ENCODE data around the gene PPM1J. TPM values are rescaled to one million over a fixed set of nuclear protein-coding genes. Genes with fewer than 3 reads are reported as not detected.
A peak's percentile ranks its signal among the peaks of the same experiment; 100 is the strongest.

PPM1J gene
- total RNA-seq, 1 donor from 2014 or later, result 1.6 TPM

DNA sequence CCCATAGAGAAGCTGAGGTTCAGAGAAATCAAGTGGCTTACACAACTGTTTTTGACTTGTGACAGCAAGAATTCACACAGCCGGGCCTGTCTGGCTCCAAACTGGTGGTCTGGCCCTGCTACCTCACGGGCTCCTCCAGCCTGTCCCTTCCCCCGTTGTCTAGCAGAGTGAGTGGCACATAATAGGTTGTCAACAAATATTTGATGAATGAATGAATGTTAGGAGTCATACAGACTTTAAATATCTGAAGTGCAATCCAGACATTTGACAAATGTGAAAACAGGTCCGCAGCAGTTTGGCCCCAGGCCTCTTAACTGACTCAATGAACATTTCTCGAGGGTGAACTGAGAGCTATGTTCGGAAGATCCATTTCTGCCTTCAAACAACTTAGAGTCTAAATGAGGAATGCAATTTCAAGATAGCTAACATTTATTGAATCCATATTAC lies 7.1 kb downstream of the PPM1J start:
- Mint-ChIP-seq H3K4me3 (ENCODE audit: unreplicated experiment) (peak overlapping the region; percentile 95), H3K27ac (ENCODE audit: unreplicated experiment) (peak overlapping the region; percentile 90), H3K4me1 (ENCODE audit: unreplicated experiment) (peaks cover 45% of the 10 kb centered on the region), H3K9me3 (ENCODE audit: unreplicated experiment) (no peaks in the 10 kb centered on the region), H3K36me3 (ENCODE audit: low read depth, unreplicated experiment) (peaks cover 21% of the 10 kb centered on the region), H3K27me3 (ENCODE audit: unreplicated experiment) (peaks cover 28% of the 10 kb centered on the region)
- no peak for TF ChIP-seq CTCF (IDR thresholded peaks at IDR 0.05; ENCODE audit: unreplicated experiment)
- DNase-seq (ENCODE audit: low spot score), result no peak

- DNase-seq (ENCODE audit: low spot score), result peak; percentile 93
- Mint-ChIP-seq H3K27ac (ENCODE audit: unreplicated experiment) (peak overlapping the region; percentile 90), H3K4me3 (ENCODE audit: unreplicated experiment) (peak overlapping the region; percentile 95), H3K36me3 (ENCODE audit: low read depth, unreplicated experiment) (peaks cover 27% of the 10 kb centered on the region), H3K27me3 (ENCODE audit: unreplicated experiment) (peaks cover 27% of the 10 kb centered on the region), H3K9me3 (ENCODE audit: unreplicated experiment) (no peaks in the 10 kb centered on the region), H3K4me1 (ENCODE audit: unreplicated experiment) (peaks cover 50% of the 10 kb centered on the region)
- peak; percentile 76 for TF ChIP-seq CTCF (IDR thresholded peaks at IDR 0.05; ENCODE audit: unreplicated experiment)
Measured at GRCh38 chr1:112707221-112708001, 7.7 kb downstream of the PPM1J start.

GRCh38 chr1:112706505-112707220 lies 8.5 kb downstream of the PPM1J start, which contains the start of gene RHOC:
RHOC (minus strand) TSS chr1:112707127; CDS start chr1:112703799, 3,328 bp downstream.
- Mint-ChIP-seq H3K27me3 (ENCODE audit: unreplicated experiment) (peaks cover 29% of the 10 kb centered on the region), H3K9me3 (ENCODE audit: unreplicated experiment) (no peaks in the 10 kb centered on the region), H3K36me3 (ENCODE audit: low read depth, unreplicated experiment) (peaks cover 35% of the 10 kb centered on the region), H3K4me3 (ENCODE audit: unreplicated experiment) (peak within 1 kb of the TSS; percentile 100), H3K27ac (ENCODE audit: unreplicated experiment) (peak within 1 kb of the TSS; percentile 91), H3K4me1 (ENCODE audit: unreplicated experiment) (peaks cover 56% of the 10 kb centered on the region)
- TF ChIP-seq CTCF (IDR thresholded peaks at IDR 0.05; ENCODE audit: unreplicated experiment), result no peak
- DNase-seq (ENCODE audit: low spot score), result peak; percentile 73

- no peak for TF ChIP-seq CTCF (IDR thresholded peaks at IDR 0.05; ENCODE audit: unreplicated experiment)
- Mint-ChIP-seq H3K27me3 (ENCODE audit: unreplicated experiment) (peaks cover 27% of the 10 kb centered on the region), H3K4me1 (ENCODE audit: unreplicated experiment) (peaks cover 60% of the 10 kb centered on the region), H3K4me3 (ENCODE audit: unreplicated experiment) (peak overlapping the region; percentile 100), H3K36me3 (ENCODE audit: low read depth, unreplicated experiment) (peaks cover 39% of the 10 kb centered on the region), H3K9me3 (ENCODE audit: unreplicated experiment) (no peaks in the 10 kb centered on the region), H3K27ac (ENCODE audit: unreplicated experiment) (peak overlapping the region; percentile 91)
- DNase-seq (ENCODE audit: low spot score), result peak; percentile 78
Measured at GRCh38 chr1:112704934-112705627, 10.1 kb downstream of the PPM1J start.

Measured in endothelial cell (in vitro differentiated cells).